ENCODE measurements around the gene PDE8B.

GRCh38 chr5:77298146-77298545 is 87.7 kb downstream of the PDE8B start:
- TF ChIP-seq EZH2 (IDR thresholded peaks at IDR 0.05; ENCODE audit: borderline replicate concordance, insufficient read depth, low read depth, low read length, poor library complexity, severe bottlenecking) (no peak), CTCF (IDR thresholded peaks at IDR 0.05) (no peak)
